Measurements from ENCODE around the gene MUC13. TPM values are rescaled to one million over a fixed set of nuclear protein-coding genes. Genes with fewer than 3 reads are reported as not detected.
A peak's percentile ranks its signal among the peaks of the same experiment; 100 is the strongest.

The MUC13 gene
- total RNA-seq, 4 donors from 2014 or later = not detected

DNA sequence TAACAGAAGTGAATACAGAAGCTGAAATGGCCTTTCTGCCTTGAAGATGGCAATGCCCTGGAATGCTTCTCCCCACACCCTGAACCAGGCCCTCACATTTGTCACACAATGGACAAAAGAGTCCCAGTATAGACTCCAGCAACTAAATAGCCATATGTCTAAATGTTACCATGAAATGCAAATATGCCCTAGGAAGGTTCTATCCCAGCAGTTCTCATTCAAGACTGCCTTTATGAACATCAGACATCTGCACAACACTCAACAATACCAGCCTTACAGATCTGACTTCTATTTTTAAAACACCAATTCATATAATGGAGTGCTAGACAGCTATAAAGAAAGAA is 55.2 kb downstream of the MUC13 start:
- DNase-seq (ENCODE audit: low spot score in 2 of 2) = no peak
- no peak overlapping the region for H3K4me3 ChIP-seq (ENCODE audit: low read depth, poor library complexity, severe bottlenecking)
- intact Hi-C loops (cut with DNase I; ENCODE audit: low total_unique reads) = no loop called here
- TF ChIP-seq, protein P1, sequence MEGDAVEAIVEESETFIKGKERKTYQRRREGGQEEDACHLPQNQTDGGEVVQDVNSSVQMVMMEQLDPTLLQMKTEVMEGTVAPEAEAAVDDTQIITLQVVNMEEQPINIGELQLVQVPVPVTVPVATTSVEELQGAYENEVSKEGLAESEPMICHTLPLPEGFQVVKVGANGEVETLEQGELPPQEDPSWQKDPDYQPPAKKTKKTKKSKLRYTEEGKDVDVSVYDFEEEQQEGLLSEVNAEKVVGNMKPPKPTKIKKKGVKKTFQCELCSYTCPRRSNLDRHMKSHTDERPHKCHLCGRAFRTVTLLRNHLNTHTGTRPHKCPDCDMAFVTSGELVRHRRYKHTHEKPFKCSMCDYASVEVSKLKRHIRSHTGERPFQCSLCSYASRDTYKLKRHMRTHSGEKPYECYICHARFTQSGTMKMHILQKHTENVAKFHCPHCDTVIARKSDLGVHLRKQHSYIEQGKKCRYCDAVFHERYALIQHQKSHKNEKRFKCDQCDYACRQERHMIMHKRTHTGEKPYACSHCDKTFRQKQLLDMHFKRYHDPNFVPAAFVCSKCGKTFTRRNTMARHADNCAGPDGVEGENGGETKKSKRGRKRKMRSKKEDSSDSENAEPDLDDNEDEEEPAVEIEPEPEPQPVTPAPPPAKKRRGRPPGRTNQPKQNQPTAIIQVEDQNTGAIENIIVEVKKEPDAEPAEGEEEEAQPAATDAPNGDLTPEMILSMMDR (IDR thresholded peaks at IDR 0.05) = no peak
- no peak for TF ChIP-seq POLR2A (IDR thresholded peaks at IDR 0.05)

DNA sequence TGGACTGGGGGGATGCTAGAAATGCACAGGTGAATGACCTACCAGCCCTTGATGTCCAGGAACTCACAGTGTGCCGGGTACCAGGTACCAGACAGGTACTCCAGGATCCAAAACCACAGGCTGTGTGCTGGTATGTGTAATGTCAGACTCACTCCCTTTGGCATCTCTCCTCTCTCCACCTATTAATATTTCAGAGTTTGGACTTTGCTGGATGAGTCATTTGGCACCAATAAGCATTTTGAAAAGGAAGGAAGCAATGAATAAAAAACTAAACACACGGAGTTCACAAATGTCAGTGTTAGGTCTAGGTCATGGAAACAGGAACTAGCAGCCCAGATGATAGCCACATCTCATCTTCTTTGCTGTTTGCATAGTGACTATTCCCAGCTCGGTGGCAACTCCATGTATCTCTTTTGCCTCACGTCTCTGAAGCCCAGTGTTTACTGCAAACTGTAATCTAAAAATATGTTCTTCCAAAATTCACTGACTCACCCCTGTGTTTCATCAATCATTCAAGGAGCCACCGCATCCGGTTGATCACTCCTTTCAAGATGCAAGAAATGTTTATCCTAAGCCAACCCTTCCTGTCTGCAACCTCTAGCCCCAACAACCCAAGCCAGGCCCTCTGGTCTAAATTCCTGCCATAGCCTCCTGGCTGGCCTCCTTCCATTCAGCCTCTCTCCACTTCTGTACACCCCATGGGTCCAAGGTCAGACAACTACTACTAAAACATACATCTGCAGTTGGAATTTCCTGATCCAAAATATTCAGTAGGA is 55.8 kb downstream of the MUC13 start:
- WGBS, 2 donors = 6 to 9% methylated on average over 6 of the region's 6 CpGs
- peak; percentile 69 to 84 for DNase-seq (ENCODE audit: low spot score in 2 of 2)
- intact Hi-C loops (cut with DNase I; ENCODE audit: low total_unique reads) = no loop called here
- H3K4me3 ChIP-seq (ENCODE audit: low read depth, poor library complexity, severe bottlenecking) = no peak overlapping the region
- TF ChIP-seq, protein P1 (IDR thresholded peaks at IDR 0.05) = peak in 1 of 3 donors; percentile 38
- TF ChIP-seq POLR2A (IDR thresholded peaks at IDR 0.05) = no peak

- no peak overlapping the region for H3K4me3 ChIP-seq (ENCODE audit: low read depth, poor library complexity, severe bottlenecking)
- 89% methylated on average over 3 of the region's 3 CpGs for WGBS, 2 donors
- peak in 1 of 2 donors; percentile 48 for DNase-seq (ENCODE audit: low spot score in 2 of 2)
- intact Hi-C loops (cut with DNase I; ENCODE audit: low total_unique reads) = no loop called here
- no peak for TF ChIP-seq POLR2A (IDR thresholded peaks at IDR 0.05)
- TF ChIP-seq, protein P1 (IDR thresholded peaks at IDR 0.05) = no peak
These were observed 56.9 kb downstream of the MUC13 start for GRCh38 chr3:124877674-124878073.

DNA sequence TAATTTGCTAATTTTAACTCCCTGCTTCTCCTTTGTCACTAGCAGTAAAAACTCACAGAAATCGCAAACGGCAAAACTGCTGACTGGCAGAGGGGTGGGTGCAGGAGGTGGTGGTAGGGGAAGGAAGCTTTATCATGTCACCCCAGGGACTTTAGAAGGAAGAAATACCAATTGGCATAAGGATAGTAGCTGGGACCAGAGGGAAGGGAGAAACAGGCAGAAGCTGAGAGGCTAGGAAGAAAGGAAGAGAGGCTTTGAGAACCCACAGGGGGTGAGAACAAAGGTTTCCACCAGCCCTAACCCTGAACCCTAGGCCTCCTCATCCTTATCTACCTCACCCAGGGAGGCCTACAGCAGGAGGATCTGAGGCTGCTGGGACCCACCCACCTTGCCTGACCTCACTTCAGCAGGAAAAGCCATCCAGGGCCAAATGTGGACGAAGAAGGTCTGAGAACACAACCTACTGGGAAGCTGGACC is 58.1 kb downstream of the MUC13 start:
- DNase-seq (ENCODE audit: low spot score in 2 of 2) = peak in 1 of 2 donors; percentile 60
- no peak overlapping the region for H3K4me3 ChIP-seq (ENCODE audit: low read depth, poor library complexity, severe bottlenecking)
- TF ChIP-seq POLR2A (IDR thresholded peaks at IDR 0.05) = no peak
- TF ChIP-seq, protein P1 (IDR thresholded peaks at IDR 0.05) = no peak
- WGBS, 2 donors = 46 to 48% methylated on average over 3 of the region's 3 CpGs
- intact Hi-C loops (cut with DNase I; ENCODE audit: low total_unique reads) = no loop called here

- peak in 1 of 2 donors; percentile 4 for DNase-seq (ENCODE audit: low spot score in 2 of 2)
- TF ChIP-seq, protein P1 (IDR thresholded peaks at IDR 0.05) = no peak
- no peak for TF ChIP-seq POLR2A (IDR thresholded peaks at IDR 0.05)
- 82 to 86% methylated on average over 1 of the region's 1 CpG for WGBS, 2 donors
- H3K4me3 ChIP-seq (ENCODE audit: low read depth, poor library complexity, severe bottlenecking) = no peak overlapping the region
- intact Hi-C loops (cut with DNase I; ENCODE audit: low total_unique reads) = no loop called here
These were observed 61.3 kb downstream of the MUC13 start for GRCh38 chr3:124873226-124873625.

Measured in lower leg skin (tissue), 4 donors.